CD4-positive, alpha-beta T cell treated with Interferon alpha-2 for 1 hour (primary cell): ENCODE data around the gene MDFI.

Experiments used
- DNase-seq, 2 donors: peaks; one replicate each; pipeline ENCODE4 v3.0.0-alpha.2; 2020 to 2022

The MDFI gene, protein sequence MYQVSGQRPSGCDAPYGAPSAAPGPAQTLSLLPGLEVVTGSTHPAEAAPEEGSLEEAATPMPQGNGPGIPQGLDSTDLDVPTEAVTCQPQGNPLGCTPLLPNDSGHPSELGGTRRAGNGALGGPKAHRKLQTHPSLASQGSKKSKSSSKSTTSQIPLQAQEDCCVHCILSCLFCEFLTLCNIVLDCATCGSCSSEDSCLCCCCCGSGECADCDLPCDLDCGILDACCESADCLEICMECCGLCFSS

DNA sequence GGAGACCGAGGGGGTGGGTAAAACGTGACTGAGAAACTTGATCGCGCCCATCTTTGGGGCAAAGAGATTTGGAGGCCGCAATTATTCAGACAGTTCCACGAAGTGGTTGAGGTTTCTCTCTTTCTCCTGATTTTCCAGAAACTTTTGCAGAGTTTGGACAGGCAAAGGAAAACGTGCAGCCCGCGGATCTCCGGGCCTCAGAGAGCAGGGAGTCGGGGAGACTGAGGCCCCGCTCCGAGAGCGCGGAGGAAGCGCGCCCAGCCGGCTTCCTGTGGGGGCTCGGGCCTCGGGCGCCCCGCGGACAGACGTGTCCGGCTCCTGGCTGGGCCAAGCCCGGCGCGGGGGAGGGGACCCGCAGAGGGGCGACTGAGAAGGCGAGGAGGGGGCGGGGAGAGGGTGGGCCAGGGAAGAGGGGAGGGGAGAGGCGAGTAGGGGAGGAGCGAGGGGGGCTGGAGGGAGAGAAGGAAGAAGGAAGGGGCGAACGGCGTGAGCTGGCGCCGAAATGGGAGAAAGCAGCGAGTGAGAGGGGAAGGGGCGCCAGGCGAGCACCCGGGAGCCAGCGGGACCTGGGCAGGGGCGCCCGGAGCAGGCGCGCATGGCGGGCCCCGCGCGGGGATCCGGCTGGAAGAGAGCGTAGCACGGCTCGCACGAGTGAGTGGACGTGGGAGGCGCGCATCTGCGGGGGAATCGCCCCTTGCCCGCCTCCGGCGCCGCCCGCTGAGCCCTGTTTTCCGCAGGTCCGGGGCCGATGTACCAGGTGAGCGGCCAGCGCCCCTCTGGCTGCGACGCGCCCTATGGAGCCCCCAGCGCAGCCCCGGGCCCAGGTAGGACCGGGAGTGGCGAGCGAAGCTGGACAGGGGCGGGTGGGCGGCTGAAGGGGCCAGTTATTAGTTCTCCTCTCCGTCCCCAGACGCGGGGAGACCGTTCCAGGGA, at the start of gene MDFI:
Gene MDFI, plus strand, starts transcription at position 467 of the 933 bp plus-strand sequence. Its CDS starts 282 bp downstream, at position 749.
- DNase-seq, result no peak

DNA sequence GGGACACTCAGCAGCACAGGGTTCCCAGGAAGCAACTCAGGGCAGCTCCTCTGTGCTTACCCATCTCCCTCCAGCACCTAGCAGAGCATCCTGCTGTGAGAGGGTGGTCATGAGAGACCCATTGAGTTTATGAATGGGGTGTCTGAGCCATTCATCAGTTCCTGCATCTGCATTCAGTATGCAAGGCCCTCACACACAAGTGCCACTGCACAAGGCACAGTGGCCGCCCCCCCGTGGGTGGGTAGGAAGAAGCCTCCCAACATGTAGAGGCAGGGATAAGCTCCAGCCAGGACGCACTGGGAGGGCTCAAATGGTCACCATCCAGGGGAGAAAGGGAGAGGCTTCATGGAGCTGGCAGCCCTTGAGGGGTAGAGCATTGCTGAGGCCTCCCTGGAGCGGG, 49.0 kb upstream of the MDFI start:
- no peak for DNase-seq

DNA sequence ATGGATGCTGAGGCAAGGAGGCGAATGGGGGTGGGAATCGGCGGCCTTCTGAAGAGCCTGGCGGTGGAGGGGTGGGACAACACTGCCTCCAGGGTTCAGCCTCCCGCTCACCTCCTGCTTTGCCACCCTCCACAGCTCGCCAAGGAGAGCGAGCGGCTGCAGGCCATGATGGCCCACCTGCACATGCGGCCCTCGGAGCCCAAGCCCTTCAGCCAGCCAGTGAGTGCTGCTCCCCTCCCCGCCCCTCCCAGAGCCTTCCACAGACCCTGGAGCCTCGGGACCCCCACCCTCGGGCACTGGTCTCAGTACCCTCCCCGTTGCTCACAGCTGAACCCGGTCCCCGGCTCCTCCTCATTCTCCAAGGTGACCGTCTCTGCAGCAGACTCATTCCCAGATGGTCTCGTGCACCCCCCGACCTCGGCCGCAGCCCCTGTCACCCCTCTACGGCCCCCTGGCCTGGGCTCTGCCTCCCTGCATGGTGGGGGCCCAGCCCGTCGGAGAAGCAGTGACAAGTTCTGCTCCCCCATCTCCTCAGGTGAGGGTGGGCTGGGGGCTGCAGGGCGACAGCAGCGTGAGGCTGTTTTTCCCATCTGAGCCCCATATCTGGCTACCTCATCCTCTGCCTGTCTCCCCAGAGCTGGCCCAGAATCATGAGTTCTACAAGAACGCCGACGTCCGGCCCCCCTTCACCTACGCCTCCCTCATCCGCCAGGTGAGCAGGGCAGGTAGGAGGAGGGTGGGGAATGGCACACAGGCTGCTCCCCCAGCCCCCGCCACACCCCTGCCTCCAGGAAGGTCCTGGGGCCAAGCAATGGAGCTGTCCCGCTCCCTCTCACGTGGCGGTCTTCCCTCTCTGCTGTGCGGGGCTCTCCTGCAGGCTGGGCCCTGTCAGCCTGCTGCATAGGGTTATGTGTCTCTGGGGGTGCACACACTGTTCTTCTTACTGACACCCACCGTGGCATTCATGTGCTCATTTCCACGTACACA, 48.3 kb upstream of the MDFI start:
- DNase-seq, result no peak

DNA sequence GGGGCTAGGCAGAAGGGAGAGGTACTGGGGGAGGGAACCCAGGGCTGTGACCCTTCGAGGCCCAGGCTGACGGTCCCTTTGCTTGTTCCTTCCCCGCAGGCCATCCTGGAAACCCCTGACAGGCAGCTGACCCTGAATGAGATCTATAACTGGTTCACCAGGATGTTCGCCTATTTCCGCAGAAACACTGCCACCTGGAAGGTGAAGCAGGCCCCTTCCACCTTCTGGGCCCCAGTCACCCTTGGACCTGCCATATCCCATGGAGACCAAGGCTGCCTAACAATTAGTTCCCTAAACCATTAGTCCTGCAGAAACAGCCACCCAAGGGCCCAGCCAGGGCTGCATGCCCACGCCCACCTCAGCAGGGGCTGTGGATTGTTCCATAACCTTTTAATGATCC, 47.1 kb upstream of the MDFI start:
- DNase-seq, result no peak

DNA sequence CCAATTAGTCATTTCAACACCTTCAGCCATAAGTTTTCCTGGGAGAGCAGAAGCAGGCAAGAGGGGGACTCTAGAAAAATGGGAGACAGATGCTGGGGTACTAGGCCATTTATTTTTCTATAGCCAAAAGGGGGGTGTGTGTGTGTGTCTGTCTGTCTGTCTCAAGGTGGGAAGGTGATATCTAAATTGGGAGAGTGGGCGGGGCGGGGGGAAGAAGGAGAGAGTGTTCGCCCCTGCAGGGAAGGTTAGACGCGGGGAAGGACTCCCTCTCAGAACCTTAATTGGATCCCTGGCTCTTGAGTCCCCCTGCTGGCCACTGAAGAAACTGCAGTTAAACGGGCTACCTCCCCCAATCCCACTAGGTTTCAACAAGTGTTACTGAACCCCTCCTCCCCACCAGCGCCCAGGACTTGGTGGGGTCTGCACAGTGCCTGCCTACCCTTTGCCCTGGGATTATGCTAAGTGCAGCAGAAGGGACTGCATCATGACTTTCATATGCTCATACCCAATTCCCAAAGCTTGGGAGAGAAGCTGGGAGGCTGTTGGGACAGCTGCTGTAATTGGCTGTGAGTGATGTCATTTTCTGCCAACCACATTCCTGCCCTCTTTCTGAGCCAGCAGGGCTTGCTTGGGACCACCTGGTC, 46.3 kb upstream of the MDFI start:
- DNase-seq, result peak; percentile 66 to 78

DNA sequence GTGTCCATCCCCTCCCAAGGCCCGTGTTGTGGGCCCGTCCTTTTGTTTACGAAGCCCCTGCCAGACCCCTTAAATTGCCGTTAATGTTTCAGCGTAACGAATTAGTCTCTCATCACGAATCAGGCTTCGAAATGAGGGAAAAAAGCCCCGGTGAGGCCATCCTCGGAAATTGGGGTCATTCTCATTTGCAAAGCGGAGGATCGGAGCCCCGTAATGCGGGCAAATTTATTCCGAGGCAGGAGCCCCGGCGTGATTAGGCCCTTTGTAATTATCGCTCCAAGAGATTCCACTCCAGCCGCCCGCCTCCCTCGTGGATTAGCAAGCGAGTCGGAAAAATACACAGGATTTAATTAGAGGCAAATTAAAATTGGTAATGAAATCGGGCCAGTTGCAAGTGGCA, 44.9 kb upstream of the MDFI start:
- no peak for DNase-seq

DNA sequence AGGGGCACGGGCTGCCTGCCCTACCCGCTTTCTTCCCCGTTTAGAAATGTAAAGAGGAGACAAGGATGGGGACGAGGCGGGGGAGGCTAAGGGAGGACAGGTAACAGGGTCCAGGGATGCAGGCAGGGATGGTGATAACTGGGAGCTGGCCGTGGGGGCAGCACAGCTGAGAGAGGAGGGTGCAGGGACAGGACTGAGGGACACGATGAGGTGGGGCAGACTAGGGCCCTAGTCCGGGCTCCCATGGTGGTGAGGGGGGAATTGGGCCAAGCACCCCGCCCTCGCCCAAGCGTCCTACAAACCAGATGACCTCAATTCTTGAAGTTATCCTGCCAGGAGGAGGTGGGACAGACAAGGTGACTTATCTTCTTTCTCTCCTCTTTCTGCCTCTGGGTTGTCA, 44.4 kb upstream of the MDFI start:
- DNase-seq, result no peak

DNA sequence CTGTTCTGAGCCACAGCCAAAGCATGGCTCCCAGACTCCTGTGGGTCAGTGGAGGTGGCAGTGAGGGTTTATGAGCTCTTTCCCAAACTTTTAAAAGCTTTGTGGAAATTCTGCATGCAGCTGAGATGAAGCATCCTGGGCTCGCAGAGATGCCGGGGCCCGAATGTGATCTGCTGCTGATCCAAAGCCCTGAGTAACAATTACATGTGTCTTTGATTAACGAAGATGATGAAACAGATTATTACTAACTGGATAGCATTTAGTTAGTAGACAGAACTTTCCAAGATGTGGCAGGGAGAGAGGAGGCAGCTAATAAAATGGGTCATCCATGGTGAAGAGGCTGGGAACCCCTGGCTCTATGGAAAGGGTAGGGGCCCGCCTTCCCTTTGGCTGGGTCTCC, 43.9 kb upstream of the MDFI start:
- no peak for DNase-seq

DNA sequence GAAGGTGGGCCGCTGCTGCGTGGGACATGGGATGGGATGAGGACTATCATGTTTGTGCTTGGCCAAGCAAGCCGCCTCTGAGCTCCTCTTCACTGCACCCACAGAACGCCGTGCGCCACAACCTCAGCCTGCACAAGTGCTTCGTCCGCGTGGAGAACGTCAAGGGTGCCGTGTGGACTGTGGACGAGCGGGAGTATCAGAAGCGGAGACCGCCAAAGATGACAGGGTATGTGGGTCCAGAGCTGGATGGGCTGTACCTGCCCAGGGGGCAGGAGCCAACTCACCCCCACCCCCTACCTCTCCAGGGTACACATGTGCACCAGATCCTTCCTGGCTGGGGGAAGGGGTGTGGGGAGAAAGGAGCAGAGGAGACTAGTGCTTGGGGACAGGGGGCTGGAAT, 43.5 kb upstream of the MDFI start:
- DNase-seq, result no peak

DNA sequence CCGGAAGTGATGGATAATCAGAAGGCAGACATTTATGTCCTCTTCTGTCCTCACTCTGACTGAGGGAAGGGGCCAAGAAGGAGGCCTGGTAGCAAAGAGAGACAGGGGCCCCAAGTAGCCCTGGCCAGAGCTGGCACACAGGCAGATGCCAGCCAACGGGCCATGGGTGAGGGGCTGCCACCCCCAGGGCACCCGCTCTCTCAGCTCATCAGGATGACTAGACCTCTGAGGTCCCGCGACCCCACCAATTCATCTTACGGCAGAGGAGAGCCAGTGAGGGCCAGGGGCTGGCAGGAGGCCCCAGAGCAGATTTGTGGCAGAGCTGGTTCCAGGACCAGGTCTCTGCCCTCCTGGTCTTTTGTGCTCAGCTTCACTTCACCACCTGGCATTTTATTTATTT, 43.1 kb upstream of the MDFI start:
- DNase-seq, result no peak

DNA sequence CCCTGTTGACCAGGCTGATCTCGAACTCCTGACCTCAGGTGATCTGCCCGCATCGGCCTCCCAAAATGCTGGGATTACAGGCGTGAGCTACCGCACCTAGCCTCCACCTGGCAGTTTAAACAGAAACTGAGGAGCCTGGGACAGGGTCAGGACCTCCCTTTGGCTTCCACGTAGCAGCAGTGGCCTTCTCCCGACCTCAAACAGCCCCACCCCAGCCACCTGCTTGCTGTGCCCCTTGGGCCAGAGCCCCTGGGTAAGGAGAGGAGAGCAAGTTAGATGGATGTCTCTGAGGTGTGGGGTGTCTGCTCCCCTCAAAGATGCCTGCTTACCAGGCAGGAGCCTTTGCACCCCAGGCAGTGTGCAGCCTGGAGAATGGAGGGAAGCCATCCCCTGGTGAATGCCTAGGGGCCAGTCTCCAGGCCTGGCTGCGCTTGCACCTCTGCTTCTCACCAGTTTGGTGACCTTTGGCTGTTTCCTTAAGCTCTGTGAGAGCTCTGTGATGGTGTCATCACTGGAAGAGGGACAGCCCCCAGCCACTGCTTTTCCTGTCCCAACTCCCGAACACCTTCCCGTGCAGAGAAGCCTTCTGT, 42.1 kb upstream of the MDFI start:
- no peak for DNase-seq

DNA sequence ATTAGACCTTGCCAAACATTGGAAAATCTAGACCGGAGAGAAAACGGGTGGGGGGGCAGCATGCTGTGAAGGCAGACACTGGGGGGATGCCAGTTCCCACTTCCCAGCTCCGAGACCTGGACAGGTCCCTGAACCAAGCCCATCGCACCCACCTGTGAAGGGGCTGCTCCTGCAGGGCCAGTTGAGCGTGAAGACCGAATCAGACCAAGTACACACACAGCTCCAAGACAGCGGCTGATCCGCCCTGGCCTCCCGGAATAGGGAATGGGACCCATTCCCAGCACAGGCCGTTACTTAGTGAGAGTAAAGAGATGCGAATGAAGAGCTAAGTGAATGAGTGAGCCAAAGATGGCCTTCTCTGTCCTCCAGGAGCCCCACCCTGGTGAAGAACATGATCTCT, 41.5 kb upstream of the MDFI start:
- DNase-seq, result no peak

DNA sequence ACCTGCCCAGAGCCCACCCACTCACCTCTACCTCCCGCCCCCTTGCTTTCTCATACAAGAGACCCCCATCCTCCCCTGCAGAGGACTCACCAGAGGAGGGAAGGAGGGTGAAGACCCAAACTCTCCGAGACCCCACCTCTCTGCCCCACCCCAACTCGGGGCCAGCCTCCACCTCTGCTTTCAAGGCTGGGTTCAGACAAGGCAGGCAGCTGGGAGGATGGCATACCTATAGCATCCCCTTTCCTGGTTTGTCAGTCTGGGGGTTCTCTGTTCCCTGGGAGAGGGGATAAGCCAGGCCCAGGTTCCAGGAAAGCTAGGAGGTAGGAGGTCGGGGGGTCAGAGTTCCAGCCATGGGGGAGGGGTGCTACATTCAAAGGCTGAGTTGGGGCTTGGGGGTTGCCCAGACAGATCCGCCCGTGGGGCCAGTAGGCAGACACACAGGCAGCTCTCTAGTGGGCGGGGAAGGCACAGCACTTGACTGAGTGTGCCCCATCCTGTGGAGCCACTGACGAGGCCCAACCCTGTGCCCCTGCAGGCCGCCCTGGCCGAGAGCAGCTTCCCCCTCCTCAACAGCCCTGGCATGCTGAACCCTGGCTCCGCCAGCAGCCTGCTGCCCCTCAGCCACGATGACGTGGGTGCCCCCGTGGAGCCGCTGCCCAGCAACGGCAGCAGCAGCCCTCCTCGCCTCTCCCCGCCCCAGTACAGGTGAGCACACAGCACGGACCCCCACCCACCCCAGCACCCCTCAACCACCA, 40.8 kb upstream of the MDFI start:
- no peak for DNase-seq

DNA sequence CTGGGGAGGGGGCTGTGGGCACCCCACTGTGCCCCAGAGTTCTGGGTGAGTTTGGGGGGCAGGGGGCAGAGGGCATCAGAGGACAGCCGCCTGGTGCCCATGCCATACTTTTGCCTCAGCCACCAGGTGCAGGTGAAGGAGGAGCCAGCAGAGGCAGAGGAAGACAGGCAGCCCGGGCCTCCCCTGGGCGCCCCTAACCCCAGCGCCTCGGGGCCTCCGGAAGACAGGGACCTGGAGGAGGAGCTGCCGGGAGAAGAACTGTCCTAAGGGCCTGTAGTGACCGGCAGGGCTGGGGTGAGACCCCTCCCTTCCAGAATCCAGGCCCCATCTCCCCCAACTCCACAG, 39.6 kb upstream of the MDFI start:
- no peak for DNase-seq

DNA sequence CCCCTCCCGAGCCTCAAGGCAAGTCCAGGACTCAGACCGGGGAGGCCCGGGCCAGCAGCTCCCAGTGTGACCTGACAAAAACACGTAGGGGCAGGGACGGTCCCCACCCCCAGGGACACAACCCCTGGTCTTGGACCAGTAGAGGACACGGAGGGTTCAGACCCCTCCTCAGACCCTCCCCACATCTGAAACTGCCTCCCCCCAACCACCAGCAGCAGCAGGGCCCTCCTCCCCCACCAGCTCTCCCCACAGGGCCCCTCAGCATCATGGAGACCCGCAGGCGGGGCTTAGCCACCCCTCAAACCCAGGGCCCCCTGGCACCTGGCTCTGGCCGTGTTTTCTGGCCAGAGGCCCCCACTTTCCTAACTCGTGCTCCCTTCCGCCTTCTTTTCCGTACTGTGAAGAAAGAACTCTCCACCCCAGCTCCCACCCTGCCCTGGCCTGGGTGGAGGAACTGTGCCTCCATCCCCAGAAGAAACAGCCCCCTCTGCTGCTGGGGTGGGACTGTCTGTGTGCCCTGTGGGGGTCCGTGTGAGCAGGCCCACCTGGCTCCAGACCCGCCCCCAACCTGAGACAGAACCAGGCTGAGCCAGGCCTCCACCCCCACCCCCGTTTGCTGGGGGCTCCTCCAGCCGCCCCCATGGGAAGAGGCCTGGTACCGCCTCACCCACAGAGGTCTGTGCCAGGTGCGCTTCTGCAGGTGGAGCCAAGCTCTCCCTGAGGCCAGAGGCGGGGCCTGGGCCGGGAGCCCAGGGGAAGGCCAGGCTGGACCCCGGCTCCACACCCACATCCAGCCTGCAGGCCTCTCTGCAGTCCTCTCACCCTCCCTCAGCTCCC, 39.0 kb upstream of the MDFI start:
- DNase-seq, result no peak

DNA sequence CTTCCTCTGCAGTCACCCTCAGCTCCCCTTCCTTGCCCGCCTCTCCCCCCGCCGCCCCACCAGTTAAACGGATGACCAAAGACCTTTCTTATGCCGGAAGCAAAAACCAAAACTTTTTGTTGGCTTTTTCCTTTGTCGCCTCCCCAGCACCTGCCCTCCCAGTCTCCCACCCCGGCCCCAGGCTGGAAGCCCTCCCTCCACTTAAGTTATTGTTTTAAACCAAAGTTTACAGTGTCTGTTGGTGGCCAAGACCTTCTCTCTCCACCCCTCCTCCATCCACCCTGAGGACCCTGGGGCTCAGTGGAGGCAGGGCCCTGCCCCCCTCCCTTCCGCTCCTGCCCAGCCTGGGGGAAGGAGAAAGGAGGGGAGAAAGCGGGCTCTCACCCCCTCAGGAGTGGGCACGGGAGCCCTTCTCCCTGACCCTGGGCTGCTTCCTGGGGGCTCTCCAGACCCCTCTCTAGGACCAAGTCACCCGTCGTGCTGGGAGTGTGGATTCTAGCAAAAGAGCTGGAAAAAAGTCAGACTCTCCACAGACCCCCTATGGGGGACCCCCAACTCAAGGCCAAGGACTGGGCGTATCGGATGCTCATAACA, 38.3 kb upstream of the MDFI start:
- no peak for DNase-seq

DNA sequence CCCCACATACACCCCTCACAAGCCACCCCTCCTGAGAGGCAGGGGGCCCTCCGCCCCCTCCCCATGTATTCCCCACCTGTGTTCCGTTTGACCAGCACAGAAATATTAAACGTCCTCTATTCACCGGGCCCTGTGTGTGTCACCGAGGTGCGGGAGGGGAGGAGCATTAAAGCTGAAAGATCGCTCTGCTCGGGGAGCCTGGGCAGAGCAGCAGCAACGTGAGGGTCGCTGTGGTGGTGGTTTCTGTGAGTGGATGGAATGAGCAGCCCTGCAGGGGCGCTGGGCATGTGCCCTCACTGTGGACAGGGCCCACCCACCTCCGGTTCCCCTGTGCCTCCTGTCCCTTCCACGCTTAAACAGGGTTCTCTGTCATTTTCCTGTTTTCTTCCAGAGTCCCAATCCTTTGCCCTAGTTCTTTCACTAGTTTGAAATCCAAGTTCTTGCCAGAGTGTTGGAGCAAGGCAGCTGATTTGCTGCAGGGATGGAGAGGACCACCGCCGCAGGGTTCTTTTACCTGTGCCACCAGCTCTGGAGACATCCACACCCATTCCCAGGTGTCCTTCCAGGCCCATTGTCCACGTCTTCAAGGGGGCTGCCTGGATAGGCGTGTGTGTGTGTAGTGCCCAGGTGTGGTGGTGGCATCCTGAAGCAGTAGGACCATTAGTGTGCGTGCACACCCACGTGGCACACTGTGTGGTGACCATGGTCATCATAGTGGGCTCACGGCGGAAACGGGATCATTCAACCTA, 37.6 kb upstream of the MDFI start:
- DNase-seq, result no peak

DNA sequence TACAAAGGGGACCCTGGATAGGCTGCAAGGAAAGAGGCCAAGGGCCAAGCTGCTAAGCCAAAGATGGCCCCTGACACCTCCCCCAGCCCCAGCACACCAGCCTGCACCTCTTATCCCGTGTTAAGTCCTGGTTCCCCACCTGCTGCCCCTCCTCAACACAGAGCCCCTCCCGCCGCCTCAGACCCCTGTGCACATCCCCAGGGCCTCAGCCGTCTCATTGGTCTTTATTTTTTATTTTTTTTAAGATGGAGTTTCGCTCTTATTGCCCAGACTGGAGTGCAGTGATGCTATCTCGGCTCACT, 37.1 kb upstream of the MDFI start:
- DNase-seq, result no peak

DNA sequence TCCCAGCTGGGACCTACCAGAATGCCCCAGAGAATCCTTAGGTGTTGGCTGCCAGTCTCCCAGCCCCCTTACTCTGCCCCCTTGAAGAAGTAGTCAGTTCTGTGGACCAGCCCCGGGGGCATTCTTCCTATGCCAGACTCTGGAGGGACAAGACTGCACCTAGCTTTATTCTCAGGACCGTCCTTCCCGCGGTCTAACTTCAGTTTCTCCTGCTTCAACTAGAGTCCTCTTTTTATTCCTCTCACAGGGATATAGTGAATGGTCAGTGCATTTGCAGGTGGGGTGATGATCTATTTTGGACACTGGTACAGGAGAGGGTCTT, 35.9 kb upstream of the MDFI start:
- DNase-seq, result no peak
